K562 (cell line): ENCODE data around the gene P4HTM. TPM values are rescaled to one million over a fixed set of nuclear protein-coding genes. Genes with fewer than 3 reads are reported as not detected.

Source experiments
- ARNT ChIP-seq, 2 experiments: fragments of 450-650 bp; IDR thresholded peaks; 2 replicates each; pipeline ENCODE4 v1.6.1; 2016; ENCODE audit warnings: mild to moderate bottlenecking in 1 of 2
- BDP1 ChIP-seq: IDR thresholded peaks from 3 replicates; pipeline ENCODE4 v1.6.1; 2011; ENCODE audit not compliant: insufficient read length, insufficient read depth
- BRD4 ChIP-seq: fragments of 200-600 bp; sonication (generic); IDR thresholded peaks from 2 replicates; pipeline ENCODE4 v1.6.1; 2017; ENCODE audit warnings: inconsistent platforms
- EP300 ChIP-seq: IDR thresholded peaks from 2 replicates; pipeline ENCODE4 v1.6.1; 2012; ENCODE audit warnings: low read length, improper control_type of control experiment
- HDAC2 ChIP-seq: fragments of 450-650 bp; IDR thresholded peaks from 2 replicates; pipeline ENCODE4 v1.6.1; 2016; ENCODE audit warnings: mild to moderate bottlenecking
- PHF8 ChIP-seq: fragments of 200-600 bp; sonication (generic); IDR thresholded peaks from 2 replicates; pipeline ENCODE4 v1.6.1; 2012; ENCODE audit warnings: mixed run types, mild to moderate bottlenecking, inconsistent platforms, low read length, moderate library complexity, borderline replicate concordance
- POLR2AphosphoS5 ChIP-seq: IDR thresholded peaks from 2 replicates; pipeline ENCODE4 v1.6.1; 2011; ENCODE audit warnings: mild to moderate bottlenecking, low read depth, low read length, moderate library complexity; ENCODE audit not compliant: control insufficient read depth, insufficient read depth
- POLR2B ChIP-seq: fragments of 450-650 bp; IDR thresholded peaks from 2 replicates; pipeline ENCODE4 v1.6.1; 2018; ENCODE audit warnings: low read depth; ENCODE audit not compliant: partially characterized antibody
- SIN3B ChIP-seq: fragments of 450-650 bp; IDR thresholded peaks from 2 replicates; pipeline ENCODE4 v1.6.1; 2017; ENCODE audit warnings: low read depth, mild to moderate bottlenecking, moderate library complexity
- SREBF1 ChIP-seq: fragments of 150-350 bp; IDR thresholded peaks from 2 replicates; pipeline ENCODE4 v1.6.1; 2014; ENCODE audit warnings: antibody characterized with exemption, low read depth, low read length, borderline replicate concordance
- SUPT5H ChIP-seq: fragments of 450-650 bp; IDR thresholded peaks from 2 replicates; pipeline ENCODE4 v1.6.1; 2016
- TSHZ1 ChIP-seq: fragments of 250-450 bp; sonication (Bioruptor Pico); IDR thresholded peaks from 2 replicates; pipeline ENCODE4 v1.4.0; 2020; ENCODE audit warnings: mild to moderate bottlenecking, moderate library complexity
- ZBTB1 ChIP-seq: sonication (generic); formaldehyde crosslinking; IDR thresholded peaks from 2 replicates; pipeline ENCODE4 v1.8.1; 2023; ENCODE audit warnings: missing genetic modification reagents, low read depth, mild to moderate bottlenecking, borderline replicate concordance
- ZNF583 ChIP-seq: fragments of 250-450 bp; sonication (Bioruptor Pico); IDR thresholded peaks from 2 replicates; pipeline ENCODE4 v1.4.0; 2020
- polyA plus RNA-seq, 8 experiments: library from polyadenylated mRNA; depleted of rRNA in 4 of 8; stranded (reverse) in 5 of 8; unstranded in 3 of 8; fragments of >200 nt; fragmentation: Nextera tagmentation in 2 of 8; fragmentation: Illumina TruSeq in 1 of 8; extraction: Ambion mirVana in 2 of 8; extraction: Trizol in 1 of 8; gene quantifications; 2 replicates each; pipeline versions ENCODE4 v1.2.1 to v1.2.3, GENCODE V29; 2011 to 2014; ENCODE audit warnings: inconsistent platforms in 1 of 8, missing spikeins in 1 of 8
- total RNA-seq, 7 experiments: library from RNA; depleted of rRNA in 6 of 7; stranded (reverse); fragments of >200 nt in 6 of 7; fragmentation: Illumina TruSeq in 2 of 7; extraction: Trizol in 2 of 7; gene quantifications; 2 replicates each; pipeline versions ENCODE4 v1.2.1 to v1.2.3, GENCODE V29; 2011 to 2021; ENCODE audit warnings: low replicate concordance in 1 of 7
- TF ChIP-seq, protein P1 (sequence below): sonication (generic); formaldehyde crosslinking; IDR thresholded peaks from 2 replicates; pipeline ENCODE4 v1.8.0; 2022; ENCODE audit warnings: mild to moderate bottlenecking, missing genetic modification reagents

Gene P4HTM
- total and polyA plus RNA-seq, 9 of the 15 experiments (the other 6 are each of a cell fraction or from before 2014, with no cell fraction given) = 0.09 to 0.66 (median 0.25) TPM; not detected in 2

GRCh38 chr3:49023775-49024174 lies 33.7 kb downstream of the P4HTM start (continued):
- no peak for TF ChIP-seq TSHZ1
- TF ChIP-seq POLR2B = peak; percentile 28
- no peak for TF ChIP-seq ARNT (IDR thresholded peaks at IDR 0.05)
- no peak for TF ChIP-seq EP300
- TF ChIP-seq SREBF1 = no peak
- TF ChIP-seq PHF8 = no peak
- TF ChIP-seq BRD4 = no peak
- 0 out of 2 replicates have a peak, but pooled peaks have one; percentile 13 for TF ChIP-seq POLR2AphosphoS5
- TF ChIP-seq HDAC2 = no peak
- TF ChIP-seq BDP1 = no peak
- TF ChIP-seq, protein P1, sequence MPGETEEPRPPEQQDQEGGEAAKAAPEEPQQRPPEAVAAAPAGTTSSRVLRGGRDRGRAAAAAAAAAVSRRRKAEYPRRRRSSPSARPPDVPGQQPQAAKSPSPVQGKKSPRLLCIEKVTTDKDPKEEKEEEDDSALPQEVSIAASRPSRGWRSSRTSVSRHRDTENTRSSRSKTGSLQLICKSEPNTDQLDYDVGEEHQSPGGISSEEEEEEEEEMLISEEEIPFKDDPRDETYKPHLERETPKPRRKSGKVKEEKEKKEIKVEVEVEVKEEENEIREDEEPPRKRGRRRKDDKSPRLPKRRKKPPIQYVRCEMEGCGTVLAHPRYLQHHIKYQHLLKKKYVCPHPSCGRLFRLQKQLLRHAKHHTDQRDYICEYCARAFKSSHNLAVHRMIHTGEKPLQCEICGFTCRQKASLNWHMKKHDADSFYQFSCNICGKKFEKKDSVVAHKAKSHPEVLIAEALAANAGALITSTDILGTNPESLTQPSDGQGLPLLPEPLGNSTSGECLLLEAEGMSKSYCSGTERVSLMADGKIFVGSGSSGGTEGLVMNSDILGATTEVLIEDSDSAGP (CRISPR knock-in tag) = no peak
- no peak for TF ChIP-seq SIN3B
- peak; percentile 10; the same call in 1 of the 2 replicates for TF ChIP-seq SUPT5H
- TF ChIP-seq ZBTB1 (CRISPR knock-in tag) = no peak
- TF ChIP-seq ZNF583 = no peak
- TF ChIP-seq, all 486 proteins: peak for 4
